GM19023 (cell line): Measurements from ENCODE around the gene NFKB1.
"Not testable (repeated sequence)": the region's sequence is repeated elsewhere in the genome, so short reads cannot be mapped to it uniquely, and the experiment has no call there.

Source experiments
- ATAC-seq: cut with Tn5 transposase; IDR thresholded peaks from one replicate; pipeline ENCODE4 v1.9.1; 2021; ENCODE audit warnings: mild to moderate bottlenecking, moderate library complexity; ENCODE audit not compliant: unreplicated experiment

The NFKB1 gene

DNA sequence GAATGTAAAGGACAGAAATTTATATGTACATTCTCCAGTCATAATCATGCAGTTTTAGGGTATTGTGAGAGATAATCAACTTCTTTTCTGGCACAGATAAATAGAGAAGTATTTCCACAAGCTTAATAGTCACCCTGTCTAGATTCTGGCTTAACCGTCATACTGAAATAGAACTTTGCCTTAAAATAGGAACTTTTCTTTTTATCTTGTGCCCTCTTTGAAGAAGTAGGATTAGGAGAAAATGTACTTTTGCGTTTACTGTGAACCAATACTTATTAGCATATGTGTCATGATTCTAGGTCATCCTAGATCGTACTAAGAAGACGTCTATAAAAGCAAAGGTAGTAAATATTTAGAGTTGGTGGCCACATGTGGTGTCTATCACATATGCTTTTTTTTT, 95.4 kb downstream of the NFKB1 start:
- ATAC-seq = no peak

DNA sequence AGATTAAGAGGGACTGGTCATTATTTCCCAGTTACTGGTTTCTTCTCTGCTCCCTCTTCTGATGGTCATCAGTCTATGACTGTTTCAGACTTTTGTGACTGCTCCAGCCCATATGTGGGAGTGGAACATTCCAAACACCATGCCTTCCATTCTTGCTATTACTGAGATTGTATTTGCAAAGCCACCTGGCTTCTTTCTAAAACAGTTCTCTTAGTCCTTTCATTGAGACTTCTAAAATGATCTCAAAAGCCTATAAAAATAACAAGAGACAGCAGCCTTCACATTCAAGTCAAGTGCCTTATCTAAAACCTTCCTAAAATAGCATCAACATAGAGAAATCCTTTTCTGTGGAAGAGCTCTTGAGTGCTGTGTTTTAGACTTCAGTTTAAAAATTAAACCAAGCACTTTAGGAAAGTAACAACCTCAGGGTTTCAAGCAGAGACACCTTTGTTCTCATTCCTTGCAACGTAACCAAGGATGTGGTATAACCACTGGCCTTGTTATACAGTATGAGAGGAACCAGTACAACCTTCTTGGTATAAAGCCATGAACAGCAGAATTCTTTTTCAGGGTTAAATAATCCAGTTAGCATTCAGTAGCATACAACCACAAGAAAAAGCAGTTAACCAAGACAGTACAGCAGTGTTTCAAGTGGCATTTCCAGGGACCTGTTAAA, 97.1 kb downstream of the NFKB1 start:
- peak; percentile 63 for ATAC-seq

DNA sequence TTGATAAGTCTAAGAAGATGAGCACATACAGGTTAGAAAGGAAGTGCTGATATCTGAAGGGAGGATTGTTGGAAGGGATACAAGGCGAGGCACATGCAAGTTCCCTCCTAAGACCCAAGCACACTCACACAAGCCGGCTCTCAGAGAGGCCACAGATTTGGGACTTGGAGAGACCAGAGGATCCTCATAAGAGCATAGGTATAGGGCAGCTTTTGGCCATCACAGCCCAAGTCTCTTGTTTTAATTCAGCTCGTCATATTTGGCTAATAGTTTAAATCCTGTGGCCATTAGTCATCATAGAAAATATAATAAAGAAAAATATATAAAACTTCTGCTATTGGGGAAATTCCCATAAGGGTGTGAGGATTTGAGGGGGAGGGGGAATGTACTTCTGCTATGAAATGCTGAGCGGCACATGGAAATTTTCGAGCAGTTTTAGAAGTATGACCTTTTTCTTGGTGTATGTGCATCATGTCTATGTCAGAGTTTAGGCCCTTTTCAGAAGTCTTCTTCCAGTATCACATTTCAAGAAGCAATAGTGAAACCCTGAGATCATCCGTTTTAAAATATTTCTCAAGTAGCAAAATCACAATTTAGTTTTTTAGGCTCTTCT, 97.7 kb downstream of the NFKB1 start:
- peak; percentile 55 for ATAC-seq

DNA sequence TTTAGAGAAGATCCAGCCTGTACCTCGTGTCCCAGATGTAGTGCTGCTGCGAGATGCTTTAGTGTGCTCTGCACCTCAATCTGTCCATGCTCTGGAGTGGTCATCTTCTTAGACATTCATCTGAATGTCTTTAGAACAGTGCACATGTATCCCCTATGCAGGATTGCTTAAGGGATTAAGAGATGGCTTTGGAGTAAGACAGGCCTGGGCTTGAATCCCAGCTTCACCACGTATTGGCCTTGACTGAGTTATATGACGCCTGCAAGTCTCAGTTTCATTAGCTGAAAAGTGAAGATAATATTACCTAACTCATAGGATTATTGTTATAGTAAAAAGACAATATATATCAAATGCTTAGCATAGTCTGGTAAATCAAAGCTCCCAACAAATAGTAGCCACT, 98.3 kb downstream of the NFKB1 start:
- ATAC-seq = peak; percentile 24

DNA sequence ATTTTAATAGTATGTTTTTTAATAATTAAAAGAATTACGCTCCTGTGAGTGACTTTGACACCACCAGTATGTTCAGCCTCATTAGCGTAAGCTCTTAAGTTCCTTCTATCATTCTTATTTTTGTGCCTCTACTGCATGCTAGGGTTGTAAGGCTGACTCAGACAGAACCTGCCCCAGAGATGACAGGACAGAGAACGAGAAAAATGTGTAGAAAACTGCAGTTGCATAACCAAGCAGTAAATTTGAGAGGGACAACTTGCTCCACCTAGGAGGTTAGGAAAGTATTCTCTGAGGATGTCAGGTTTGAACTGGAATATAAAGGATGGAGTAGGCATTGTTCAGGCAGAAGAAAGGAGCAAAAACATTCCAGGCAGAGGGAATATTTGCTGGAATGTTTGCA, 98.7 kb downstream of the NFKB1 start:
- ATAC-seq = no peak

DNA sequence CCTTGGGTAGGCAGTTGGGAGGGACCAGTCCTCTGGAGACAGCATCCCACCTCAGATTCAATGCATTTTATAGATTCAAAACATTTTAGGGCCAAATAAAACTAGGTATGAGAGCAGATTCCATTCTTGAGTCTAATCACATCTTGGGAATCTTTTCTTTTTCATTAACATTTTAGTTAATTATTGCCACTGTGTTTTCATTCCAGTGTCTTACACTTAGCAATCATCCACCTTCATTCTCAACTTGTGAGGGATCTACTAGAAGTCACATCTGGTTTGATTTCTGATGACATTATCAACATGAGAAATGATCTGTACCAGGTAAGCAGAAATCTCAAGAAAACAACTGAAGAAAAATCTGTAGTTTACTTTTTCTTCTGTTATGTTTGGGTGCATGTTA, 99.5 kb downstream of the NFKB1 start:
- ATAC-seq = no peak

DNA sequence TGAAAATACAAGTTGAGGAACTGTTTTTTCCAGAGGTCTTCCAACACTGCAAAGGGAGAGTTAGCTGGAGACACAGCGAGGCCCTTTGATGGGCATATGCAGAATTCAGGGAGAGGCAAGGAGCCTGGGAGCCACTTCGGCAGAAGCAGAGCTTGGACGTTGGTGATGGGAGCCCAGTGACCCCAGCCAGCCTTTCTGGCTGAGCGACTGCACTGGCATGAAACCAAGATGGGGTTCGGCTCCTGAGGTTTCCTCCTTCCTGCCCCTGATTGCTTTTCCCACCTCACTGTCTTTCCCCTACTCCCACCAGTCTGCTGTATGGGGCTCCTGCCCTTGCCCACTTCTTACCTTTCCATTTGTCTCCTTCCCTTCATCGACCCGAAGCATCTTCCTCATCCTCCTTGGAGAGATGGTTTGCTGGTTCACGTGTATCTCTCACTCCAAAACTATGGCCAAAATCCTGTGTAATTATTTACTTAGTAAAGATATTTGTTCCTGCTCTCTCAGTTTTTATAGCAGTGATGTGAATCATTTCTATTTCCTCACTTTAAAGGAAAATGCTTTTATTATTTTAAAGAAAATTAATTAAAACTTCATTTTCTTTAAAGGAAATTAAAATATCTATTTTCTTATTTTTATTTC, 100.5 kb downstream of the NFKB1 start:
- no peak for ATAC-seq

DNA sequence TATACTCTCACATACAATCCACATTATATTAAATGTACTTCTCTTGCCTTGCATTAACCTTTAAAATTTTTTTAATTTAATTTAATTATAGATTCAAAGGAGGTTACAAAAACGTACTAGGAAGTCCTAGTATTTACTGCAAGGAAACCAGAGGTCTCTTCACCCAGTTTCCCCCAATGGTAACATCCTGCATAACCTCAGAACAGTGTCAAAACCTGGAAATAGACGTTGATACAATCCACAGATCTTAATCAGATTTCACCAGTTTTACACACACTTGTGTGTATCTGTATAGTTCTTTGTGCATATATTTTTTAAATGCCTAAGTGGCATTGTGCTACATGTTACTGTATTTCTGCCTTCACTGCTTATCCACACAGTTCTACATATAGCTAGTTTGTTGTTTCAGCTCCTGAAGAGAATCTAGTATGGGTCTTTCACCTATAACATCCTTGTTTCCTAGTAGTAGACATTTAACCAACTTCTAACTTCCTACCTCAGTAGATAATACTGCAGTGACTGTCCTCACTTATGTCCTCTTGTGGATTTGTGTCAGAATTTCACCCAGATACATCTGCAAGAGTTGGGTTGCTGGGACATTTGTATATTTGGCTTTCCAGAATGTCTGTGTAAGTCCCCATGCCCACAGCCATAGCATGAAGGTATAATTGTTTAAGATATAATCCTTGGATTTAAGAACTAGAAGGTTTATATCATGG, 103.2 kb downstream of the NFKB1 start:
- ATAC-seq = no peak

- no peak for ATAC-seq
Observed at GRCh38 chr4:102606261-102606660, 105.1 kb downstream of the NFKB1 start.

DNA sequence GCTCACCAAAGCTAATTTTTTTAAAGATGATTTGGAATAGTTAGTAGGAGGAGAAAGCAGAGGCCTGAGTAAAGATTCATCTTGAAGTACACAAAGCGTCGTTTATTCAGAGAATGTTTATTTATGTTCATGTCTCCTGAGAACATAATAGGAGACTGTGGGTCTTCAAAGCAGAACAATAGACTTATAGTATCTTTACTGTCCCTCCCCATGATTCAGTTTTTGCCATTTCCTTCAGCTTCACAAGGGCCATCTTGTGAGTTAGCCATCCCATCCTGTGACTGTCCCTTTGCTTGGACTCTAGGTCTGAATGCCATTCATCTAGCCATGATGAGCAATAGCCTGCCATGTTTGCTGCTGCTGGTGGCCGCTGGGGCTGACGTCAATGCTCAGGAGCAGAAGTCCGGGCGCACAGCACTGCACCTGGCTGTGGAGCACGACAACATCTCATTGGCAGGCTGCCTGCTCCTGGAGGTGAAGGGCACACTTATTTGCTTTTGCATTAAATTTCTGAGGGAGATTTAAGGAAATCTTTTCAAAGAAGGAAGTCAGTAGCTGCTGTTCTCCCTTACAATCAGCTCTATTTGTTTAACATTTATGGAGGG, 105.8 kb downstream of the NFKB1 start:
- no peak for ATAC-seq

DNA sequence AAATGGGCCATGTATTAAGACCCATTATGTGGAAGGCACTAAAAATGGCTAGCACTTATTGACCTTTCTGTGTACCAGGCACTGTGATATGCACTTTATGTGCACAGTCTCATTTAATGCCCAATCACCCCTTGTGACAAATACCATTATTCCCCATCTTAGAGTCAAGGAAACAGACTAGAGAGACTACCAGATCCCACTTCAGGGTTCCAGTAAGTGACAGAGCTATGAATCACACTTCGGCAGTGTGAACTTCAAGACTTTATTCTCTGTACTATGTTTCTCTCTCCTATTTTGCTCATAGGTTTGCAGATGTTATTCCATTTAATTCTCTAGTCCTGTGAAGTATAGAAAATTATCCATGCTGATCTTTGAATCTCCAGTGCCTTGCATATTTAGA, 107.0 kb downstream of the NFKB1 start:
- no peak for ATAC-seq

DNA sequence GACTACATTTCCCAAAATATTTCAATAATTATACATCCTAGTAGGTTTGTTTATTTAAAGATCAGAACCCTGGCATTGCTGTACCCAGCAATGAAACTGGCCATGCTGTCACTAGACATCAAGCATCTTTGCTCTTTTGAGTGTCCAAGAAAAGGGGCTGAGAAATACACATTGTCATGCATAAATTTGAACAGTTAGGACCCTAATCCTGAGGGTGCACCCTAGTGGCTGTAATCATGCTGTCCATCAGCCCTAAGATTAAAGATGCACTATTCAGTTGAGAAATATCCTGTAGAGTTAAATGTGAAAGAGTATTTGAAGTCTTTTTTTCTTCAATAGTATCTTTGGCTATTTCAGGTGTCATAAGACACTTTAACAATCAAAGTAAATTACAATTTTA, 108.8 kb downstream of the NFKB1 start:
- ATAC-seq = no peak

- no peak for ATAC-seq
Observed at GRCh38 chr4:102610476-102610875, 109.3 kb downstream of the NFKB1 start.

DNA sequence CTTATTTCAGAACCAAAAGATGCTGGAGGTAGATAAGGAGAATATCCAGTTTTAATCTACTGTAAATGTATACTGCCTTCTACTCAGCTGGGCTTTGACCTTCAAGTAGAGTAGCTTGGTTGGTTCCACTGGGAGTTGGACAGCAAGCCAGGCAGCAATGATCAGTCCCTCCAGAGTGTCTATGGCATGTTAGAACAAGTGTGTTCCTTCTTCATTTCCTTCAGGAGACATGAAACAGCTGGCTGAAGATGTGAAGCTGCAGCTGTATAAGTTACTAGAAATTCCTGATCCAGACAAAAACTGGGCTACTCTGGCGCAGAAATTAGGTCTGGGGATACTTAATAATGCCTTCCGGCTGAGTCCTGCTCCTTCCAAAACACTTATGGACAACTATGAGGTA, 111.1 kb downstream of the NFKB1 start:
- no peak for ATAC-seq

DNA sequence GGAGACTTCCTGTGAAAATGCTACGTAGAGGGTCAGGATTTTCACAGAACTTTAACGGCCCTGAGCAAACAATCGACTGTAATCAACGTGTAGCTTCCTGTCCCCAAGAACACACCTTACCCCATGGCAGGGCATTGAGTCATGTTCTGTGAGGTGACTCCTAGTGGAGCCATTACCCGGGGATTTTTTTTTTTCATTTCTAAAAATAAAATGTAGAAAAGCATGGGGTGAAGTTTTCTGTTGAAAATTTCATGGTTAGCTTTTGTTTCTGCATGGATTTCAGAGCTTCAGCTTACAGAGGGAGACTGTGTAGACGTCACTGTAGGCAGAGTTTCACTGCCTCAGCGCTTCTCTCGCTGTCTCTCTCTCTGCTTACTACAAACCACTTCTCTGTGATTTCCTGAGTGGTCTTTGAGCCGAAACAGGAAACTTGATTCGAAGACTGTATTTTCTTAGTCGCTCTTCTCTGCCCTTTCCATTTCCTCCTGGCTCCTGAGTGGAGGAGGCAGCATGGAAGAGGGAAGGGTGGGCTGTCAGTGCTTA, 111.7 kb downstream of the NFKB1 start:
- no peak for ATAC-seq

- ATAC-seq = no peak
Observed at GRCh38 chr4:102614801-102615200, 113.6 kb downstream of the NFKB1 start.

GRCh38 chr4:102616636-102617035, 115.5 kb downstream of the NFKB1 start:
- ATAC-seq = no peak

DNA sequence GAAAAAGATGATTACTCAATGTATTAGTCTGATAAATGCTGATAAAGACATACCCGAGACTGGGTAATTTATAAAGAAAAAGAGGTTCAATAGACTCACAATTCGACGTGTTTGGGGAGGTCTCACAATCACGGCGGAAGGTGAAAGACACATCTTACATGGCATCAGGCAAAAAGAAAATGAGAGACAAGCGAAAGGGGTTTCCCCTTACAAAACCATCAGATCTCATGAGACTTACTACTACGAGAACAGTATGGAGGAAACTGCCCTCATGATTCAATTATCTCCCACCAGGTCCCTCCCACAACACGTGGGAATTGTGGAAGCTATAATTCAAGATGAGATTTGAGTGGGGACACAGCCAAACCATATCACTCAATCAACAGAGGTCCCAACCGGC, 117.9 kb downstream of the NFKB1 start:
- ATAC-seq = not testable (repeated sequence)

DNA sequence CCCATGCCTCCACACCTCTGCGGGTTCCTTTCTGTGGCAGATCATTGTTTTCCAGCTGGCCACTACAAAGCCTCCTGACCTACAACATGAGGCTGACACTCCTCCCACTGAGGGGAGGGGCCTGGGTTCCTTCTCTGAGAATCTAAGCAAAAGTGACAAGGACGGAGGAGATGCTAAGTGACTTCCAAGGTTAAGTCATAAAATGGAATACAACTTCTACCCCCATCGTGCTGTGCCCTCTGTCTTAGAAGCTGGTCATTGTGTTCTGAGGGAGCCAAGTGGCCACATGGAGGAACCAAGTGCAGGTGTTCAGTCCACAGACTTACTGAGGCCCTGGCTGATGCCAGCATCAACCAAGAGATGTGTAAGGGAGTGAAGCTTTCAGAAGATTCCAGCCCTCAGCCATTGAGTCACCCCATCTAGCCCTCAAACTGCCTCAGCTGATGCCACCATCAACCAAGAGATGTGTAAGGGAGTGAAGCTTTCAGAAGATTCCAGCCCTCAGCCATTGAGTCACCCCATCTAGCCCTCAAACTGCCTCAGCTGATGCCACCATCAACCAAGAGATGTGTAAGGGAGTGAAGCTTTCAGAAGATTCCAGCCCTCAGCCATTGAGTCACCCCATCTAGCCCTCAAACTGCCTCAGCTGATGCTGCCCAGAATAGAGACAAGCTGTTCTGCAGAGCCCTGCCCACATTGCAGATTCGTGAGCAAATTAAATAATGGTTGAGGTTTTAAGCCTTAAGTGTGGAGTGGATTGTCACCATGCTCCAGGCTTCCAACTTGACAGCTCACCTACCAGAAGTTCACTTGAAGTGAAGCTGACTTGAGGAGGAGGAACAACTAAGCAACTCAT, 118.8 kb downstream of the NFKB1 start:
- not testable (repeated sequence) for ATAC-seq
